ENCODE data around the gene ACCSL.

ACCSL gene

DNA sequence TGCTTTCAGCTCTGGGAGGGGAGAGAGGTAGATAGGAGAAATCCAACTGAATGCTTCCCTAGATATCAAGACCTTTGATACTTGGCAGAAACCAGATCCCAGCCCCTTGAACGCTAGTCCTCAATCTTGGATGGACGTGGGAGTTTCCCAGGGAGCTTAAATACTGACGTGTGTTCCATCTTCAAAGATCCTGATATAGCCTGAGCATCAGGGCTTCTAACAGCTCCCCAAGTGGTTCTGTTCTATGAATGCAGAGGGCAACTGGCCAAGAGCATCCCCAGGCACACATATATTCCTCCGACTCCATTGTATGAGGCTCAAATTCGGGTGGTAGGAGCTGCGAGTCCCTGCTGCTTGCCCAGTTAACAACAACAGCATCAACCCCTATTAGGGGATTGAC is 9.6 kb downstream of the ACCSL start:
- no peak for DNase-seq (ENCODE audit: low read depth in 1 of 2, low spot score in 1 of 2)

- DNase-seq (ENCODE audit: low read depth in 1 of 2, low spot score in 1 of 2): no peak
Measured at GRCh38 chr11:44058275-44058674, 10.5 kb downstream of the ACCSL start.

GRCh38 chr11:44065161-44065661 is 17.4 kb downstream of the ACCSL start:
- no peak for DNase-seq (ENCODE audit: low read depth in 1 of 2, low spot score in 1 of 2)

- DNase-seq (ENCODE audit: low read depth in 1 of 2, low spot score in 1 of 2): peak; percentile 72 to 79
Measured at GRCh38 chr11:44065841-44066731, 18.3 kb downstream of the ACCSL start, which contains the start of gene ACCS. ACCS (plus strand) TSS chr11:44066270; CDS start chr11:44067628, 1,358 bp downstream.

GRCh38 chr11:44066732-44067141 is 19.0 kb downstream of the ACCSL start:
- DNase-seq (ENCODE audit: low read depth in 1 of 2, low spot score in 1 of 2): no peak

DNA sequence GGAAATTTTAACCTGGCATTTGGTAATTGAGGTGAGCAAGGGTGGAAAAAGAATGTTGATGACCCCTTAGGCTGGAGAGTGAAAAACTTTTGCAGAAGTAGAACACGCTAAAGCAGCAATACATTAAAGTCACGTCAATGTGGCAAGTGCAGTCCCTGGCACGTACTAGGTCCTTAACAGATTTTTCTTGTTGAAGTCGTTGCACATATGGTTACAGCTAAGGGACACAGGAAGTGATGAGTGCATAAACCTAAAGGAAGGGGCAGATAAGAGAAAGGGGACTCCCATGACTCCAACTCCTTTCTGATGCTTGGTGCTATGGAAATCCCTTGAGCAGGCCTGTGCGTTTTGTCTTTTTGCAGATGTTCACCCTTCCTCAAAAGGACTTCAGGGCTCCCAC is 19.5 kb downstream of the ACCSL start:
- no peak for DNase-seq (ENCODE audit: low read depth in 1 of 2, low spot score in 1 of 2)

DNA sequence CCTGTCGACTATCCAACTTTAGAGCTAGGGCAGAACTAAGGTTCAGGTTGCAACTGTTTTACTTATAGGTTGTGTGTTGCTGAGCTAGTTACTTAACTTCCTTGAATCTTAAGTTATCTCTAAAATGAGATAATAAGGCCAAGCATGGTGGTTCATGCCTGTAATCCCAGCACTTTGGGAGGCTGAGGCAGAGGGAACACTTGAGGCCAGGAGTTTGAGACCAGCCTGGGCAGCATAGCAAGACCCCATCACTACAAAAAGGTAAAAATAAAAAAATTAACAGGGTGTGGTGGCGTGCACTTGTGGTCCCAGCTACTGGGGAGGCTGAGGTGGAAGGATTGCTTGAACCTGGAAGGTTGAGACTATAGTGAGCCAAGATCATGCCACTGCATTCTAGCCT is 20.4 kb downstream of the ACCSL start:
- no peak for DNase-seq (ENCODE audit: low read depth in 1 of 2, low spot score in 1 of 2)

GRCh38 chr11:44071157-44071556 is 23.4 kb downstream of the ACCSL start:
- DNase-seq (ENCODE audit: low read depth in 1 of 2, low spot score in 1 of 2): no peak

GRCh38 chr11:44072757-44073658 is 25.2 kb downstream of the ACCSL start:
- no peak for DNase-seq (ENCODE audit: low read depth in 1 of 2, low spot score in 1 of 2)

GRCh38 chr11:44078794-44079193 is 31.0 kb downstream of the ACCSL start:
- no peak for DNase-seq (ENCODE audit: low read depth in 1 of 2, low spot score in 1 of 2)

- no peak for DNase-seq (ENCODE audit: low read depth in 1 of 2, low spot score in 1 of 2)
Measured at GRCh38 chr11:44079376-44079775, 31.6 kb downstream of the ACCSL start.

GRCh38 chr11:44080951-44081350 is 33.2 kb downstream of the ACCSL start:
- no peak for DNase-seq (ENCODE audit: low read depth in 1 of 2, low spot score in 1 of 2)

- DNase-seq (ENCODE audit: low read depth in 1 of 2, low spot score in 1 of 2): no peak
Measured at GRCh38 chr11:44082645-44083044, 34.9 kb downstream of the ACCSL start.

- no peak for DNase-seq (ENCODE audit: low read depth in 1 of 2, low spot score in 1 of 2)
Measured at GRCh38 chr11:44083433-44083832, 35.7 kb downstream of the ACCSL start.

- DNase-seq (ENCODE audit: low read depth in 1 of 2, low spot score in 1 of 2): no peak
Measured at GRCh38 chr11:44083906-44084305, 36.1 kb downstream of the ACCSL start.

DNA sequence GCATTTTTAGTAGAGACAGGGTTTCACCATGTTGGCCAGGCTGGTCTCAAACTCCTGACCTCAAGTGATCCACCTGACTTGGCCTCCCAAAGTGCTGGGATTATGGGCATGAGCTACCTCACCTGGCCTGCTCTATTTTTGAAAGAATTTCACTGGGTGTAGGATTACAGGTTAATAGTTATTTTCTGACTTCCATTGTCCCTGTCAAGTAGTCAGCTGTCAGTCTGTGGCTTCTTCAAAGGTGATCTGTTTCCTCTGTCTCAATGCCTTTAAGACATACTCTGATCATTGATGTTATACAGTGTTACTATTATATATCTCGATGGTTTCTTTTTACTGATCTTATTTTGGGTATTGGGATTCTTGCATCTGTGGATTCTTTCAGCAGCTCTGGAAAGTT is 37.5 kb downstream of the ACCSL start:
- DNase-seq (ENCODE audit: low read depth in 1 of 2, low spot score in 1 of 2): no peak

GRCh38 chr11:44088377-44088776 is 40.6 kb downstream of the ACCSL start:
- DNase-seq (ENCODE audit: low read depth in 1 of 2, low spot score in 1 of 2): no peak

- DNase-seq (ENCODE audit: low read depth in 1 of 2, low spot score in 1 of 2): no peak
Measured at GRCh38 chr11:44088871-44089270, 41.1 kb downstream of the ACCSL start.

- DNase-seq (ENCODE audit: low read depth in 1 of 2, low spot score in 1 of 2): no peak
Measured at GRCh38 chr11:44090539-44090938, 42.8 kb downstream of the ACCSL start.

DNA sequence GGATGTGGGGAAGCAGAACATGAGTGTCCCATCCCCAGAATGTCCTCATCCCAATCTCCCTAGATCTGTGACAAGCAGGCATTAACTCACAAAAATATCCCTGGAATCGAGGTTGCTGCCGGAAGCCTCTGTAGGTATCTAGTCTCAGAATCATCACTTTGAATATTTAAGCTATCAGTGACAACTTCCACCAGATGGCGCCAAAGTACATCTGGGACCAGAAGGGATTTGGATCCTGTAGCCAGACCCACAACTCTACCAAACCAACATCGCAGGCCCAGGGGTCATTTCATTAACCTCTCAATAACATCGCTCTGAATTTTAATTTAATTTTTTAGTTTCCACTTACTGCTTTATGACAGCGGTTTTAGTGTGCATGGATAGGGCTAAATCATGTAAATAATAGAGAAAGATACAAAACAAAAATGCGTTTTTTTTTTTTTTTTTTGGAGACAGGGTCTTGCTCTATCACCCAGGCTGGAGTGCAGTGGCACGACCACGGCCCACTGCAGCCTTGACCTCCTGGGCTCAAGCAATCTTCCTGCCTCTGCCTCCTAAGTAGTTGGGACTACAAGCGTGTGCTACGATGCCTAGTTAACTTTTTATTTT is 46.6 kb downstream of the ACCSL start:
- peak; percentile 50 to 55 for DNase-seq (ENCODE audit: low read depth in 1 of 2, low spot score in 1 of 2)
